Measurements from ENCODE around the gene PCDHGA1.

The PCDHGA1 gene

DNA sequence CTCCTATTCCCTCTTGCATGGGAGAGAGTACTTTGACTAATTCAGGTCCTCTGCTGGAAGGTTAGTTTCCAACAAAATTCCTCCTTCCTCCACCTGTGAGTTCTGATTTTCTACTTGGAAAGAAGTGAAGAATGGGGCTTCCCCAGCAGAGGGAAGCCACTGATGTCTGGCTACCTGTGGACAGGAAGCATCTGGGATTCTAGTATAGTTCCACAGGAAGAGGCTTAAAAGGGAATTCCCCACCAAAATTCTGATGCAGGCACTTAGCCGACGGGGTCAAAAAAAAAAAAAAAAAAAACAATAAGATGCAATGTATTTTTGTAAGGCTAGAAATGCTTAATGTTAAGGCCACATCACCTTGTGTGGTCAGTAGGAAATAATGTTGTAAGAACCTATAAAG, 192.0 kb downstream of the PCDHGA1 start (continued):
- TF ChIP-seq, protein P1, sequence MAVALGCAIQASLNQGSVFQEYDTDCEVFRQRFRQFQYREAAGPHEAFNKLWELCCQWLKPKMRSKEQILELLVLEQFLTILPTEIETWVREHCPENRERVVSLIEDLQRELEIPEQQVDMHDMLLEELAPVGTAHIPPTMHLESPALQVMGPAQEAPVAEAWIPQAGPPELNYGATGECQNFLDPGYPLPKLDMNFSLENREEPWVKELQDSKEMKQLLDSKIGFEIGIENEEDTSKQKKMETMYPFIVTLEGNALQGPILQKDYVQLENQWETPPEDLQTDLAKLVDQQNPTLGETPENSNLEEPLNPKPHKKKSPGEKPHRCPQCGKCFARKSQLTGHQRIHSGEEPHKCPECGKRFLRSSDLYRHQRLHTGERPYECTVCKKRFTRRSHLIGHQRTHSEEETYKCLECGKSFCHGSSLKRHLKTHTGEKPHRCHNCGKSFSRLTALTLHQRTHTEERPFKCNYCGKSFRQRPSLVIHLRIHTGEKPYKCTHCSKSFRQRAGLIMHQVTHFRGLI (tag by site-specific recombination; IDR thresholded peaks at IDR 0.05): no peak
- TF ChIP-seq, protein P2, sequence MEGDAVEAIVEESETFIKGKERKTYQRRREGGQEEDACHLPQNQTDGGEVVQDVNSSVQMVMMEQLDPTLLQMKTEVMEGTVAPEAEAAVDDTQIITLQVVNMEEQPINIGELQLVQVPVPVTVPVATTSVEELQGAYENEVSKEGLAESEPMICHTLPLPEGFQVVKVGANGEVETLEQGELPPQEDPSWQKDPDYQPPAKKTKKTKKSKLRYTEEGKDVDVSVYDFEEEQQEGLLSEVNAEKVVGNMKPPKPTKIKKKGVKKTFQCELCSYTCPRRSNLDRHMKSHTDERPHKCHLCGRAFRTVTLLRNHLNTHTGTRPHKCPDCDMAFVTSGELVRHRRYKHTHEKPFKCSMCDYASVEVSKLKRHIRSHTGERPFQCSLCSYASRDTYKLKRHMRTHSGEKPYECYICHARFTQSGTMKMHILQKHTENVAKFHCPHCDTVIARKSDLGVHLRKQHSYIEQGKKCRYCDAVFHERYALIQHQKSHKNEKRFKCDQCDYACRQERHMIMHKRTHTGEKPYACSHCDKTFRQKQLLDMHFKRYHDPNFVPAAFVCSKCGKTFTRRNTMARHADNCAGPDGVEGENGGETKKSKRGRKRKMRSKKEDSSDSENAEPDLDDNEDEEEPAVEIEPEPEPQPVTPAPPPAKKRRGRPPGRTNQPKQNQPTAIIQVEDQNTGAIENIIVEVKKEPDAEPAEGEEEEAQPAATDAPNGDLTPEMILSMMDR (tag by site-specific recombination; IDR thresholded peaks at IDR 0.05): no peak
- no peak for TF ChIP-seq HOXC10 (CRISPR knock-in tag; IDR thresholded peaks at IDR 0.05)

DNA sequence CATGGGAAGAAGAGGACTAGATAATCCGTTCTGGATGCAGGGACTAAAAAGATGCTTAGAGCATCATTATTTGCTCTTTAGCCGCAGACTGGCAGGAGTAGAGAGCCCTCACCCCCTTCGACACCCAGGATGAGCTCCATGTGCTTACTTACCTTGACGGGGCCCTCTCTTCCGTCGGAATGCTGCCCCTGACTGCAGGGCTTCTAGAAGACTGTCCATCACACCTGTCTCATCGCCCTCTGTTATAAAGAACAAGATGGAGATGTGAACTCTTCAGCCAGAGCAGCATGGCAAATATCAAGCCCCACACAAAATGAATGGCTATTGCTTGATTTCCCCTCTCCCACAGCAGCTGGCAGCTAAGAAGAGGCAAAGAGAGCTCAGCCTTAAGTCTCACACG, 193.7 kb downstream of the PCDHGA1 start:
- ChIA-PET CTCF (interaction anchor here (0.5 to 10.9 kb wide), 43 partner anchors 10 to 352 kb away, joined by 3 to 160 read pairs (median 5); partner anchors contain the start of genes PCDHB14, PCDHB7, PCDHGA10 and PCDHGA11), POLR2A (interaction anchor here (1.5 kb wide), 1 partner anchor 103 kb away, joined by 6 read pairs; the partner anchor contains the start of gene PCDHGA11)
- Histone ChIP-seq H3K9me3 (ENCODE audit: control insufficient read depth, insufficient read depth, low read depth, low read length) (no peaks in the 10 kb centered on the region), H3K36me3 (ENCODE audit: control insufficient read depth in 2 of 2, insufficient read depth in 1 of 2, low read length in 2 of 2) (peaks cover 33 to 96% of the 10 kb centered on the region in 2 experiments), H3K4me3 (ENCODE audit: low read depth, low read length) (no peak overlapping the region), H3K4me1 (ENCODE audit: control insufficient read depth, insufficient read depth, low read length) (peaks cover 11% of the 10 kb centered on the region), H3K27ac (ENCODE audit: extremely low read depth, low read depth, low read length) (no peak overlapping the region)
- TF ChIP-seq MYNN (tag by site-specific recombination; IDR thresholded peaks at IDR 0.05; ENCODE audit: borderline replicate concordance) (no peak), ZFP37 (tag by site-specific recombination; IDR thresholded peaks at IDR 0.05) (no peak), ZNF660 (tag by site-specific recombination; IDR thresholded peaks at IDR 0.05) (no peak), ZNF157 (tag by site-specific recombination; IDR thresholded peaks at IDR 0.05) (no peak), SALL2 (tag by site-specific recombination; IDR thresholded peaks at IDR 0.05; ENCODE audit: borderline replicate concordance) (no peak), ZNF777 (tag by site-specific recombination; IDR thresholded peaks at IDR 0.05; ENCODE audit: borderline replicate concordance) (no peak), ZNF514 (tag by site-specific recombination; IDR thresholded peaks at IDR 0.05) (no peak), SP7 (tag by site-specific recombination; IDR thresholded peaks at IDR 0.05) (no peak)

DNA sequence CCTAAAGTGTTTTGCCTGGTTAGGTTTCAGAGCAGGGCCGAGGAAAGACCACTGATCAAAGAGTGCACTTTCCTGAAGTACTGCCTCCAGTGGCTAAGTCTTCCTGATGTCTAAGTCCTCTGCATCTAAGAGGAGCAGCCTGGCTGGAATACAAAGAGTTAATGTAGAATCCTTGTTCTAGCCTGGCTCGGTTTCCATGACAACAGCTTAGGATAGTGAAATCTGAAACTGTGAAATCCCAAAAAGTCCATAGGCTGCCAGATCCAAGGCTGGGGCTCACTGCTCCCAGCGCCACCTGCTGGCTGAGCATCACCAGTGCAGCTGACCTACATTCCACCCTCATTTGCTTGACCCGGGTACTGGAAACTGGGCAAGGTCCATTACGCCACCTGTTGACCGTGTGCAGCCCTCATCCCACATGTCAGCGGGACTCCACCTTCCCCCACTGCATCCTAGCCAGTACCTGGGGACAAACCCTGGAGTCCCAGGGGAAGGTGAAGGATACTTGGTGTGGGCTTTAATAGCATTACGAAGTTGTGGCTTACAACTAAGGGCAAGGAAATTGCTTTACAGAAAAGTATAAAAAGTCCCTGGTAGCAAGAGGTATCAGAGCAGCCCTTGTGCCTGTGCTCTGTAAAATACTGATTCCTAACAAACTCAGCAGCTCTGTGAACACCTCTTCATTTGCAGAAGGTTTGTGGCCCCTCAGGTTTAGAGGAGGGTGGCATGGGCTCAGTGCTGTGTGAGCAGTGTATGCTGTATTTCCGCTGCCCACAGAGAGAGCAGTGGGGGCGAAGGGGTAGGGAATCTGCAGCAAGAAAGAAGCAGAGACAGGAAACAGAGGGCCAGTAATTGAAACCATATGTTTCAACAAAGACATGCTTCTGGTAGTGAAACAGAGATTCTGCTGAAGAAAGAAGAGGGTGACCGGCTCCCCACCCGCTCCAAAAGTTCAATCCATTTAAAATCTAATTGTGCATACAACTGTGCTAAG, 194.6 kb downstream of the PCDHGA1 start:
- POLR2A ChIA-PET: interaction anchor here (1.5 kb wide), 1 partner anchor 104 kb away, joined by 6 read pairs; the partner anchor contains the start of gene PCDHGA11
- H3K36me3 ChIP-seq (ENCODE audit: control insufficient read depth in 2 of 2, insufficient read depth in 1 of 2, low read length in 2 of 2): peaks cover 33 to 95% of the 10 kb centered on the region in 2 experiments
- TF ChIP-seq ZNF501 (tag by site-specific recombination; IDR thresholded peaks at IDR 0.05) (0 out of 2 replicates have a peak, but pooled peaks have one; percentile 60), ZNF654 (tag by site-specific recombination; IDR thresholded peaks at IDR 0.05; ENCODE audit: low read depth) (peak; percentile 72), ZNF600 (tag by site-specific recombination; IDR thresholded peaks at IDR 0.05) (peak; percentile 76), ZNF555 (tag by site-specific recombination; conservative IDR thresholded peaks at IDR 0.05) (no peak), ZNF529 (tag by site-specific recombination; IDR thresholded peaks at IDR 0.05; ENCODE audit: insufficient replicate concordance) (no peak), ZBTB17 (tag by site-specific recombination; IDR thresholded peaks at IDR 0.05) (peak; percentile 36)
- TF ChIP-seq, protein P3, sequence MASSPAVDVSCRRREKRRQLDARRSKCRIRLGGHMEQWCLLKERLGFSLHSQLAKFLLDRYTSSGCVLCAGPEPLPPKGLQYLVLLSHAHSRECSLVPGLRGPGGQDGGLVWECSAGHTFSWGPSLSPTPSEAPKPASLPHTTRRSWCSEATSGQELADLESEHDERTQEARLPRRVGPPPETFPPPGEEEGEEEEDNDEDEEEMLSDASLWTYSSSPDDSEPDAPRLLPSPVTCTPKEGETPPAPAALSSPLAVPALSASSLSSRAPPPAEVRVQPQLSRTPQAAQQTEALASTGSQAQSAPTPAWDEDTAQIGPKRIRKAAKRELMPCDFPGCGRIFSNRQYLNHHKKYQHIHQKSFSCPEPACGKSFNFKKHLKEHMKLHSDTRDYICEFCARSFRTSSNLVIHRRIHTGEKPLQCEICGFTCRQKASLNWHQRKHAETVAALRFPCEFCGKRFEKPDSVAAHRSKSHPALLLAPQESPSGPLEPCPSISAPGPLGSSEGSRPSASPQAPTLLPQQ (tag by site-specific recombination; IDR thresholded peaks at IDR 0.05): 0 out of 2 replicates have a peak, but pooled peaks have one; percentile 25
- TF ChIP-seq, protein P4, sequence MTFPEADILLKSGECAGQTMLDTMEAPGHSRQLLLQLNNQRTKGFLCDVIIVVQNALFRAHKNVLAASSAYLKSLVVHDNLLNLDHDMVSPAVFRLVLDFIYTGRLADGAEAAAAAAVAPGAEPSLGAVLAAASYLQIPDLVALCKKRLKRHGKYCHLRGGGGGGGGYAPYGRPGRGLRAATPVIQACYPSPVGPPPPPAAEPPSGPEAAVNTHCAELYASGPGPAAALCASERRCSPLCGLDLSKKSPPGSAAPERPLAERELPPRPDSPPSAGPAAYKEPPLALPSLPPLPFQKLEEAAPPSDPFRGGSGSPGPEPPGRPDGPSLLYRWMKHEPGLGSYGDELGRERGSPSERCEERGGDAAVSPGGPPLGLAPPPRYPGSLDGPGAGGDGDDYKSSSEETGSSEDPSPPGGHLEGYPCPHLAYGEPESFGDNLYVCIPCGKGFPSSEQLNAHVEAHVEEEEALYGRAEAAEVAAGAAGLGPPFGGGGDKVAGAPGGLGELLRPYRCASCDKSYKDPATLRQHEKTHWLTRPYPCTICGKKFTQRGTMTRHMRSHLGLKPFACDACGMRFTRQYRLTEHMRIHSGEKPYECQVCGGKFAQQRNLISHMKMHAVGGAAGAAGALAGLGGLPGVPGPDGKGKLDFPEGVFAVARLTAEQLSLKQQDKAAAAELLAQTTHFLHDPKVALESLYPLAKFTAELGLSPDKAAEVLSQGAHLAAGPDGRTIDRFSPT (tag by site-specific recombination; IDR thresholded peaks at IDR 0.05): 0 out of 2 replicates have a peak, but pooled peaks have one; percentile 26
- TF ChIP-seq, protein P5, sequence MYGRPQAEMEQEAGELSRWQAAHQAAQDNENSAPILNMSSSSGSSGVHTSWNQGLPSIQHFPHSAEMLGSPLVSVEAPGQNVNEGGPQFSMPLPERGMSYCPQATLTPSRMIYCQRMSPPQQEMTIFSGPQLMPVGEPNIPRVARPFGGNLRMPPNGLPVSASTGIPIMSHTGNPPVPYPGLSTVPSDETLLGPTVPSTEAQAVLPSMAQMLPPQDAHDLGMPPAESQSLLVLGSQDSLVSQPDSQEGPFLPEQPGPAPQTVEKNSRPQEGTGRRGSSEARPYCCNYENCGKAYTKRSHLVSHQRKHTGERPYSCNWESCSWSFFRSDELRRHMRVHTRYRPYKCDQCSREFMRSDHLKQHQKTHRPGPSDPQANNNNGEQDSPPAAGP (tag by site-specific recombination; IDR thresholded peaks at IDR 0.05): 0 out of 2 replicates have a peak, but pooled peaks have one; percentile 28

More for the DNA sequence above, 194.6 kb downstream of the PCDHGA1 start:
- Histone ChIP-seq H3K27ac (ENCODE audit: extremely low read depth, low read depth, low read length) (no peak overlapping the region), H3K4me1 (ENCODE audit: control insufficient read depth, insufficient read depth, low read length) (peaks cover 11% of the 10 kb centered on the region), H3K4me3 (ENCODE audit: low read depth, low read length) (no peak overlapping the region), H3K9me3 (ENCODE audit: control insufficient read depth, insufficient read depth, low read depth, low read length) (no peaks in the 10 kb centered on the region)
- CTCF ChIA-PET: interaction anchor here (0.5 to 10.9 kb wide), 46 partner anchors 10 to 328 kb away, joined by 3 to 160 read pairs (median 5); partner anchors contain the start of genes PCDHB14, PCDHGA10, PCDHGA11 and PCDHGA12
